ENCODE measurements around the gene COG3.

DNA sequence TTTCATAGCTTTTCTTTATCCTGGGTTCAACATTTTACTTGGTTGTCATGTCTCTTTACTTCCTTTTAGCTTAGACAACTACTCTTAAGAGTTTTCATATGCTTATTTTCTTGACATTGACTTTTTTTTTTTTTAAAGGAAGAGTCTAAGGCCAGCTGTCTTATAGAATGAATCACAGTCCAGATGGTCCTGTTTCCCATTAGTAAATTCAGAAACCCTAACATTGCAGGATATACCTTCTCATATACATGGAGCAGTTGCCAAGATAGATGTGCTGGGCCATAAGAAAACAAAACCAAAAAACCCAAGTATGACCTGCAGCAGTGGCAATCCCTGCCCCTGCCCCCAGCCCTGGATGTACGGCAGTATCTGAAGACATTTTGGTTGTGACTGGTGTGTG is 72.8 kb downstream of the COG3 start:
- TF ChIP-seq, protein P1, sequence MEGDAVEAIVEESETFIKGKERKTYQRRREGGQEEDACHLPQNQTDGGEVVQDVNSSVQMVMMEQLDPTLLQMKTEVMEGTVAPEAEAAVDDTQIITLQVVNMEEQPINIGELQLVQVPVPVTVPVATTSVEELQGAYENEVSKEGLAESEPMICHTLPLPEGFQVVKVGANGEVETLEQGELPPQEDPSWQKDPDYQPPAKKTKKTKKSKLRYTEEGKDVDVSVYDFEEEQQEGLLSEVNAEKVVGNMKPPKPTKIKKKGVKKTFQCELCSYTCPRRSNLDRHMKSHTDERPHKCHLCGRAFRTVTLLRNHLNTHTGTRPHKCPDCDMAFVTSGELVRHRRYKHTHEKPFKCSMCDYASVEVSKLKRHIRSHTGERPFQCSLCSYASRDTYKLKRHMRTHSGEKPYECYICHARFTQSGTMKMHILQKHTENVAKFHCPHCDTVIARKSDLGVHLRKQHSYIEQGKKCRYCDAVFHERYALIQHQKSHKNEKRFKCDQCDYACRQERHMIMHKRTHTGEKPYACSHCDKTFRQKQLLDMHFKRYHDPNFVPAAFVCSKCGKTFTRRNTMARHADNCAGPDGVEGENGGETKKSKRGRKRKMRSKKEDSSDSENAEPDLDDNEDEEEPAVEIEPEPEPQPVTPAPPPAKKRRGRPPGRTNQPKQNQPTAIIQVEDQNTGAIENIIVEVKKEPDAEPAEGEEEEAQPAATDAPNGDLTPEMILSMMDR (IDR thresholded peaks at IDR 0.05; ENCODE audit: poor library complexity): no peak
- TF ChIP-seq EZH2phosphoT487 (IDR thresholded peaks at IDR 0.05; ENCODE audit: low read depth, severe bottlenecking, unreplicated experiment) (no peak), EZH2 (IDR thresholded peaks at IDR 0.05; ENCODE audit: borderline replicate concordance) (no peak)

All from hepatocyte (in vitro differentiated cells).